Middle frontal gyrus (tissue), 1 donor: ENCODE measurements around the gene LRRC7.
"Not testable (repeated sequence)": the region's sequence is repeated elsewhere in the genome, so short reads cannot be mapped to it uniquely, and the experiment has no call there.

Experiments used
- DNase-seq: peaks from one replicate; pipeline ENCODE4 v3.0.0-alpha.2; 2015; ENCODE audit warnings: low spot score; ENCODE audit errors: extremely low spot score

The LRRC7 gene

DNA sequence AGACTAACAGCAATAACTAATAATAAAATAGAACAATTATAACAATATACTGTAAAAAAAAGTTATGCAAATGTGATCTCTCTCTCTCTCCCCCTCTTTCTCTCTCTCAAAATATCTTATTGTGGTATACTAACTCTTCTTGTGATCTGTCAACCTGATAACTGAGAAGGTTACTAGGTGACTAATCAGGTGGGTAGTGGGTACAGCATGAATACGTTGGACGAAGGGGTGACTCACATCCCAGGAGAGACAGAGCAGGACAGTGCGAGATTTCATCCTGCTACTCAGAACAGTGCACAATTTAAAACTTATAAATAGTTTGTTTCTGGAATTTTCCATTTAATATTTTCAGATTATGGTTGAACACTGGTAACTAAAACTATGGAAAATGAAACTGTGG, 380.1 kb downstream of the LRRC7 start:
- no peak for DNase-seq

DNA sequence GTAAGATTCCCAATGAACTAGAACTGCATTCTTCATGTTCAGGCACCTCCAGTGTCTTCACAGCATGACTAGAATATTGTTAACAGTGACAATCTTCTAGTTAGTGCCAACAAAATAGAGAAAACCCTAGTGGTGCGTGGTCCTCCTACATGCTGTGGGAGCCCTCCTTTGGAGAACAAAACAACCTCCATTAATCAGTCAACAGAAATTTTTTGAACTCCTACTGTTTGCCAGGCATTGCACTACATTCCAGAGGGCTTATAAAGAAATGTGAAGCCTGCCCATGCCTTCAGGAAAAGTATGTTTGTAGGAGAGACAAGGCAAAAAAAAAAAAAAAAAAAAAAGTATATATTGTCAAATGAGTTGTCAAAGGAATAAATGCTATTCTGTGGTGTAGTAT, 385.0 kb downstream of the LRRC7 start:
- DNase-seq: no peak

- not testable (repeated sequence) for DNase-seq
Measured at GRCh38 chr1:69962452-69962851, 394.7 kb downstream of the LRRC7 start.

- no peak for DNase-seq
Measured at GRCh38 chr1:69967245-69967766, 399.6 kb downstream of the LRRC7 start.

DNA sequence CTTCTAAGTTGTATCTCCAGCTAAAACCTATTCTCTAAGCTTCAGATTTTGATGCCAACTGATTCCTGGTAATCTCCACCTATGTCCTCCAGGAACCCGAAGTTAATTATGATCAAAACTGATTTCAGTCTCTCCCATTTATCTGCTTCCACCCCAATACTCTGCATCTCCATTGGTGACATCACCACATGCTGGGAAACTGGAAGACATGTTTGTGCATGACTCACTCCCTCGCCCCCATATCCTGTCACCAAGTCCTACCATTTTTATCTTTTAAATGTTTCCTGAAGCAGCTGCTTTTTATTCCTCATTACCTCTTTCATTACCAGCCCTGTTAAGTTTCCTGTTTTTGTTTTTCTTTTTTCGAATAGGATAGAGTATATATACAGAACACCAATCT, 409.2 kb downstream of the LRRC7 start:
- no peak for DNase-seq

DNA sequence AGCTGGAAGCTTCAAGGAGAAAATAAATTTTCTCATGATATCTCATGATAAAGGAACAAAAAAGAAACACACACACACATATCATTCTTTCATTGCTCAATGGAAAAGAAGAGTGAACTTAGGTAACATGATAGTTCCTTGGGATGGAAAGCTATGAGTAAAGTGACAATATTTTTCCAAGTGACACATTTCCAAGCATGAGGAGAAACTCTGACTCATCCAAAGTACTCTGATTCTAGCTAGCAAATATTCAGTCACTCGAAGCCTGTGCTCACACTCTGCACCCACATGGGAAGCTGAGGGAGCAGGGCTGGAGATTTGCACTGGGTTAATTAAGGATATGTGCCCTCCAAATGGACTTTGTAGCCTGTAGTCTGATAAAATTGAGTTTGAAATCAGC, 415.3 kb downstream of the LRRC7 start:
- DNase-seq: peak; percentile 52

DNA sequence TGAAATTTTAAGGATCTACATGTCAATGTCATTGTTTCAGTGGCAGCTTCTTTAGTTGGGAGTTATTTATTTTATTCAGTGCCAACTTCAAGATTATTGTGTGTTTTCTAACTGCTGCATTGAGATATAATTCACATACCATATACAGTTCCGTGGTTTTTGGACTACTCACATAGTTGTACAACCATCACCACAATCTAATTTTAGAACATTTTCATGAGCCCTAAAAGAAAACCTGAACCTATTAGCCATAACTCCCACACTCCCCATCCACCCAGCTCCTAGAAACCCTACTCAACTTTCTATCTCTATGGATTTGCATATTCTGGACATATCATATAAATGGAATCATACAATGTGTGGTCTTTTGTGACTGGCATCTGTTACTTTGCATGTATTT, 417.7 kb downstream of the LRRC7 start:
- no peak for DNase-seq

GRCh38 chr1:69985901-69986439, 418.2 kb downstream of the LRRC7 start:
- no peak for DNase-seq

- DNase-seq: no peak
Measured at GRCh38 chr1:69987881-69988280, 420.2 kb downstream of the LRRC7 start.

GRCh38 chr1:69991644-69992043, 423.9 kb downstream of the LRRC7 start:
- no peak for DNase-seq

- no peak for DNase-seq
Measured at GRCh38 chr1:69992594-69992993, 424.9 kb downstream of the LRRC7 start.

GRCh38 chr1:69993810-69994209, 426.1 kb downstream of the LRRC7 start:
- no peak for DNase-seq

DNA sequence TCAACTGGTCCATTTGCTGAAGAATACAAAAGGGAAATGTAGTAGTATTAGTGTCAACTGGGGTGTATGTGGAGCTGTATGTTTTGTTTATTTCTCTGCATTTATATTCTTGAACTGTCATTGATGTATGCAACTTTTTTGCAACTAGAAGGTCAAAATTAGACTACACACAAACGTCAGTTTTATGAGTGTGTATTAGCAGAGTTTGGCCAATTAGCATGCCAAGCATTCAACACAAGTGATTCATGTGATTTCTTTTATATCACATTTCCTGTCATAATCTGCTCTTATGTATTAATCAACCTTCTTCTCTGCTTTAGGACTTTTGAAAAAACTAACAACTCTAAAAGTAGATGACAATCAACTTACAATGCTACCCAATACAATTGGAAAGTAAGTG, 426.5 kb downstream of the LRRC7 start:
- no peak for DNase-seq

GRCh38 chr1:69998847-69999246, 431.1 kb downstream of the LRRC7 start:
- no peak for DNase-seq

- no peak for DNase-seq
Measured at GRCh38 chr1:70003211-70003908, 435.6 kb downstream of the LRRC7 start.

GRCh38 chr1:70005386-70006034, 437.8 kb downstream of the LRRC7 start:
- no peak for DNase-seq

DNA sequence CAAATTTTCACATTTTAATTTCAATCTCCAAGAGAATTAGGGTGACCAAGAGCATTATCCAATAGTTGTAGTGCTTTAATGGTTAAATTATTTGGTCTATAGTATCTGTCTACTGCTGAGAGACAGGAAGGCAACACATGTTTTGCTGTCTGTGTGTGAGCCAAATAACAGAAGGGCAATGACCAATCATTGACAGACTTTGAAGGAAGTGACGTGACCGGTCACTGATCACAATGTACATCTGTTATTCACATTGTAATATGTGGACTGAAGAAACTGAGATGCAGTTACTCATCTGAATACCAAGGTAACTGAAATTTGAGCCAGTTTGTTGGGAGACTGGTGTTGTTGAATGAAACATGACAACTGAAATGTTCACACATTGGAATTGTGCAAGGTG, 440.9 kb downstream of the LRRC7 start:
- no peak for DNase-seq

DNA sequence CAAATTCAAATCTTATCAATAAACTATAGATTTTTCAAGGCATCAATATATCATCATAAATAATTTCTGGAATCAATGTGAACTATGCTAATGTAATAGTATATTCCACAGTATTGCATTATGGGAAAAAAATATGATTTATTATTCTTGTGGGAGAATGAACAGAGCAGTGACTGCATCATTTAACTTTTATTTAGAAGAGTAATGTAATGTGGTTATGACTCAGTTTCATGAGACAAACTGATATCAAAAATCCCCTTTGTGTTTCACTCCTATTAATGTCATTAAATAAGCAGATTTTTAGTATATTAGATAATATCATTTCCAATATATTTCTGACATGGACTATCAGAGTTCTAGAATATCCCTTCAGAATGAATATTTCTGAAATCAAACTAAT, 450.0 kb downstream of the LRRC7 start:
- no peak for DNase-seq

GRCh38 chr1:70024272-70024671, 456.6 kb downstream of the LRRC7 start:
- DNase-seq: no peak

DNA sequence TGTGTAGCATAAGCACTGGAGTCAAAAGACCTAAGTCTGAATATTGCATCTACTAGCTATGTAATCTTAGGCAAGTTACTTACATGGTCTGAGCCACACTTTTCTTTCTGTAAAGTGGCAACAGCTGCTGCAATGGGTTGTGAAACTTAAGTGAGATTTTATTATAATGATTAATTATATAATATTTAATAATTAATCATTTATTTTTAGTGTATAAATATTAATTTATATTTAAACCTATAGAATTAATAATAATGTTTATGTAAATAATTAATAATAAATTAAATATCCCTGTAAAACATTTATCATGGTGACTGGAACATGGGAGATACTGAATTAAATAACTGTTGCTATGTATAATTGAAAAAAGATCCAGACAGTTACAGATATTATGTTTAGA, 457.3 kb downstream of the LRRC7 start:
- no peak for DNase-seq

GRCh38 chr1:70025846-70026245, 458.1 kb downstream of the LRRC7 start:
- DNase-seq: no peak

- DNase-seq: no peak
Measured at GRCh38 chr1:70033266-70033873, 465.6 kb downstream of the LRRC7 start.
